Thymus (tissue), 11 donors: ENCODE data around the gene CD86. TPM values are rescaled to one million over a fixed set of nuclear protein-coding genes. Genes with fewer than 3 reads are reported as not detected.
A peak's percentile ranks its signal among the peaks of the same experiment; 100 is the strongest.

Experiments
- DNase-seq, 9 donors: peaks; one replicate each; pipeline ENCODE4 v3.0.0-alpha.2; 2013; ENCODE audit warnings: low spot score in 9 of 9, low read depth in 6 of 9, missing footprints in 1 of 9
- H3K27ac ChIP-seq, 2 donors: one replicate each; pipeline ENCODE4 v1.5.1; 2013; ENCODE audit warnings: control low read depth in 1 of 2, low read depth in 1 of 2, low read length in 1 of 2, mild to moderate bottlenecking in 1 of 2, moderate library complexity in 1 of 2
- H3K27me3 ChIP-seq, 2 donors: one replicate each; pipeline ENCODE4 v1.5.1; 2013; ENCODE audit warnings: low read length in 1 of 2; ENCODE audit not compliant: control insufficient read depth in 2 of 2, insufficient read depth in 1 of 2
- H3K36me3 ChIP-seq, 2 donors: one replicate each; pipeline ENCODE4 v1.5.1; 2013; ENCODE audit warnings: low read length in 1 of 2, mild to moderate bottlenecking in 1 of 2, moderate library complexity in 1 of 2; ENCODE audit not compliant: control insufficient read depth in 2 of 2, insufficient read depth in 2 of 2
- H3K4me1 ChIP-seq, 2 donors: one replicate each; pipeline ENCODE4 v1.5.1; 2013; ENCODE audit warnings: low read length in 2 of 2; ENCODE audit not compliant: control insufficient read depth in 2 of 2, insufficient read depth in 2 of 2
- H3K4me3 ChIP-seq, 2 donors: one replicate each; pipeline ENCODE4 v1.5.1; 2013; ENCODE audit warnings: low read length in 2 of 2, control low read depth in 1 of 2, mild to moderate bottlenecking in 1 of 2
- H3K9me3 ChIP-seq, 2 donors: one replicate each; pipeline ENCODE4 v1.5.1; 2013; ENCODE audit warnings: low read length in 1 of 2, mild to moderate bottlenecking in 1 of 2; ENCODE audit not compliant: control insufficient read depth in 2 of 2, insufficient read depth in 1 of 2
- WGBS: extraction: QIAGEN DNeasy Blood & Tissue Kit; methylation state at CpG from one replicate; pipeline ENCODE4 v1.1.7; 2013; 5-methylcytosine and 5-hydroxymethylcytosine counted together
- polyA plus RNA-seq: library from polyadenylated mRNA; stranded (reverse); fragments of 200-250 nt; gene quantifications from one replicate; pipeline ENCODE4 v1.2.3, GENCODE V29; 2013
- total RNA-seq: library from RNA; stranded (reverse); fragments of 120-200 nt; gene quantifications from one replicate; pipeline ENCODE4 v1.2.4, GENCODE V29; 2013
- donor health status: healthy.

Gene CD86
- total and polyA plus RNA-seq, 2 donors: 13.8 to 18.0 TPM

GRCh38 chr3:122021037-122021436 lies 34.1 kb upstream of the CD86 start:
- Histone ChIP-seq H3K27ac (no peak overlapping the region), H3K36me3 (no peaks in the 10 kb centered on the region), H3K27me3 (peaks cover 0 to 5% of the 10 kb centered on the region in 2 donors), H3K9me3 (no peaks in the 10 kb centered on the region), H3K4me1 (peaks cover 0 to 5% of the 10 kb centered on the region in 2 donors), H3K4me3 (no peak overlapping the region)
- WGBS: 96% methylated on average over 1 of the region's 1 CpG
- DNase-seq: no peak

DNA sequence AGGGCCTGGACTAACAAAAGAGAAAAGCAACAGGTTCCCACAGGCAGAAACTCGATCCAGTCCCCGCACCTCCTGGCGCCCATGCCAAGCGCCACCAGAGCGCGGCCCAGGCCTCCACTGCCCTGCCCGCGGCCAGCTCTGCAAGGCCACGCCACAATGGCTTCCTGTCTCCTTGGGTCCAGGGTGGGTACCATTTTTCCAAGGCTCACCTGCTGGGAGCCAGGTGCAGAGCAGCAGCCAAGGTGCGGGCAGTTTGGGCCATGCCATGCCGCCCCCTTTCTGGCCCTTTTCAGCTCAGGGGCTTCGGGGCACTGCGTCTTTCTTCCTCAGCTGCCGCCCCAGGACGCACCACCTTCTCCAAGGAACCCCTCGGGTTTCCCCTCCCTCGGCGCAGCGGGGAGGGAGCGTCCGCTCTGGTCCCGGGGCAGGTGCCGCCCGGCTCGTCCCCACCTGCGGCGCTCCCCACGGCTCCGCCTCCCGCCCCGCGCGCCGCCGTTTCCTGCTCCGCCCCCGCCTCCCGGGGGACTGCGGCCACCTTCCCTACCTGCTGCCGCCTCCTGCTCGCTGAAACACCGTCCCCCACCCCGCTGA lies 33.3 kb upstream of the CD86 start, which contains the start of gene ILDR1:
ILDR1 (minus strand) TSS at position 437 of the 591 bp plus-strand sequence; CDS start at position 267, 170 bp downstream.
- Histone ChIP-seq H3K36me3 (no peaks in the 10 kb centered on the region), H3K4me3 (peak within 1 kb of the TSS; percentile 7 to 28), H3K9me3 (no peaks in the 10 kb centered on the region), H3K27ac (no peak within 1 kb of the TSS), H3K27me3 (peaks cover 0 to 5% of the 10 kb centered on the region in 2 donors), H3K4me1 (peaks cover 0 to 5% of the 10 kb centered on the region in 2 donors)
- DNase-seq: peak in 7 of 9 donors; percentile 7 to 54 (median 23)
- 20% methylated on average over 43 of the region's 43 CpGs for WGBS

DNA sequence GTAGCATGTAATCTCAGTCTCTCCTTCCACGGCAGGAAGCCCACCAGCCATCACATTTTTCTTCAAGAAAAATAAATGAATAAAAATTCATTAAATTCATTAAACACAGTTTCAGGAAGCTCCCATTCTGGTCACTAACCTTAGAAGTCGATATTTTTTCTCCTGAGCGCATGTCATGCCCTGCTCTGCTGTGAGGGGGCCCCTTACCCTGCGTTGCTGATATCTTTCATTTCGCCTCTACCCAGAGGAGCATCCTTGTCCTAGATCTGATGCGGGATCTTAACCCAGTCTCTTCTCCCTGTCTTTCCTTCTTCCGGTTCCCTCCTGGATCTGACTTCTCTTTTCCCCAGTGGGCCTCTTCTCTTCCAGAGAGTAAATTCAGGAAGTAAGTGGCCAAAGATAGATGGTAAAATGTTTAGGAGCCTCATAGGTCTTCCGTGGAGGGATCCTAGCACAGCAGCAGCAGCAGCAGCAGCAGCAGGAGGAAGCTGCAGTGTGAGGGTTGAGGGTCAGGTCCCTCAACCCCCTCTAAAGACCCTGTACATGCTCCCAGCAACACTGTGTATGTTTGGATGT lies 31.7 kb upstream of the CD86 start:
- no peak overlapping the region for H3K27ac ChIP-seq
- no peaks in the 10 kb centered on the region for H3K36me3 ChIP-seq
- H3K27me3 ChIP-seq: peaks cover 0 to 5% of the 10 kb centered on the region in 2 donors
- DNase-seq: no peak
- H3K9me3 ChIP-seq: no peaks in the 10 kb centered on the region
- H3K4me3 ChIP-seq: no peak overlapping the region
- H3K4me1 ChIP-seq: peaks cover 0 to 5% of the 10 kb centered on the region in 2 donors
- WGBS: 80% methylated on average over 8 of the region's 8 CpGs

GRCh38 chr3:122024800-122025199 lies 30.4 kb upstream of the CD86 start:
- Histone ChIP-seq H3K27ac (no peak overlapping the region), H3K4me3 (no peak overlapping the region), H3K27me3 (peaks cover 0 to 5% of the 10 kb centered on the region in 2 donors), H3K4me1 (peaks cover 0 to 5% of the 10 kb centered on the region in 2 donors), H3K36me3 (no peaks in the 10 kb centered on the region), H3K9me3 (no peaks in the 10 kb centered on the region)
- 88% methylated on average over 2 of the region's 2 CpGs for WGBS
- no peak for DNase-seq

- no peak overlapping the region for H3K27ac ChIP-seq
These were observed 29.9 kb upstream of the CD86 start for GRCh38 chr3:122025296-122025695.

DNA sequence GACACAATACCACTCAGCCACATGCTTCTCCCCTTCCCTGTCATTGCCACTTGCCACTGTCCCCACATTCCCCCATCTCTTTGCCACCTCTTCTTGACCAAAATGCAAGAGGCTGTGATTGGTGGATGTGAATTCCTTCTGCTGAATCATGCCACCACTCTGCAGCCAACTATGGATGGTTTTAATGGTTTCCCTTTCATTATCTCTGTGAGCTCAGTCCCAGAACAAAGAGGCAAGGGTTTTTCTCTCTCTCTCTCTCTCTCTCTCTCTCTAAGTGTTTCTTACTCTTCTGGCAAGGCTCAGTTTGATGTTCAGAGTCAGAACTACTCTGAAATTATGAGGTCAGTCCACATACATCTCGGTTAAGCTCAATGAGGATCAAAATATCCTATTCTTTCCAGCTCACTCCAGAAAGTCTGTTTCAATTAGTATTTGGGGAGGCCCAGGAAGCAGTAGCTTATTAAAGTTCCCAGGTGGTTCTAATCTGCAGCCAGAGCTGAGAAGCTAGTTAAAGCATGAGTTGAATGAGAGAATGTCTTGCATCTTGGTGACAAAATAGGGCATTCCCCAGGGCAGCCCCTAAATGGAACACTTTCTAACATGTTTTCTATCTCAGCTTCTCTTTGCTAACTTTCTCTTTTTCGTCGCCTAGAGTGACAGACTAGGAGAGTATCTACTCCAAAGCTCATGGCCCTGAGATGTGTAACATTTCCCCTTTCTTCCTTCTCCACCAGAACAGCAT lies 24.6 kb upstream of the CD86 start:
- no peaks in the 10 kb centered on the region for H3K36me3 ChIP-seq
- no peak overlapping the region for H3K4me3 ChIP-seq
- no peak for DNase-seq
- WGBS: 95% methylated on average over 3 of the region's 3 CpGs
- no peaks in the 10 kb centered on the region for H3K4me1 ChIP-seq
- H3K27me3 ChIP-seq: no peaks in the 10 kb centered on the region
- no peak overlapping the region for H3K27ac ChIP-seq
- H3K9me3 ChIP-seq: no peaks in the 10 kb centered on the region

More at GRCh38 chr3:122025296-122025695, 29.9 kb upstream of the CD86 start:
- no peak for DNase-seq
- Histone ChIP-seq H3K27me3 (peaks cover 0 to 5% of the 10 kb centered on the region in 2 donors), H3K36me3 (no peaks in the 10 kb centered on the region), H3K4me1 (peaks cover 0 to 5% of the 10 kb centered on the region in 2 donors), H3K9me3 (no peaks in the 10 kb centered on the region), H3K4me3 (no peak overlapping the region)

DNA sequence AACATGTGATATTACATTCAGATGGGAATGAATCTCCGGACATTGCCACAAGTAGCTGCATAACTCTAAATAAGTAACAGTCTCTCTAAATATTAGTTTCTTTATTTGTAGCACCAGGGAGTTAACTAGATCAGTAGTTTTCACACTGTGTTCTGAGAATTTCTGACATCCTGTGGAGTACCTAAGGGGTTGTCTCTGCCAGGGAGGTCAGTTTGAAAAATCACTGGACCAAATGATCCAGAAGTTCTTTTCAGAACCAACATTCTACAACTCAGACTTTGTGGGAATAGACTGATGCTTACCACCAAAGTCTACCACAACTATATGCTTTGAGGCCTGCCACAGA lies 24.1 kb upstream of the CD86 start:
- H3K4me1 ChIP-seq: no peaks in the 10 kb centered on the region
- 94% methylated on average over 1 of the region's 1 CpG for WGBS
- no peak overlapping the region for H3K4me3 ChIP-seq

GRCh38 chr3:122032531-122032930 lies 22.6 kb upstream of the CD86 start:
- Histone ChIP-seq H3K27ac (no peak overlapping the region), H3K9me3 (peaks cover 0 to 10% of the 10 kb centered on the region in 2 donors), H3K27me3 (no peaks in the 10 kb centered on the region), H3K4me3 (no peak overlapping the region), H3K4me1 (no peaks in the 10 kb centered on the region), H3K36me3 (no peaks in the 10 kb centered on the region)
- DNase-seq: no peak
- 99% methylated on average over 1 of the region's 1 CpG for WGBS

More for the DNA sequence above, 24.1 kb upstream of the CD86 start:
- H3K36me3 ChIP-seq: no peaks in the 10 kb centered on the region
- no peak overlapping the region for H3K27ac ChIP-seq
- H3K9me3 ChIP-seq: no peaks in the 10 kb centered on the region
- H3K27me3 ChIP-seq: no peaks in the 10 kb centered on the region
- DNase-seq: no peak

DNA sequence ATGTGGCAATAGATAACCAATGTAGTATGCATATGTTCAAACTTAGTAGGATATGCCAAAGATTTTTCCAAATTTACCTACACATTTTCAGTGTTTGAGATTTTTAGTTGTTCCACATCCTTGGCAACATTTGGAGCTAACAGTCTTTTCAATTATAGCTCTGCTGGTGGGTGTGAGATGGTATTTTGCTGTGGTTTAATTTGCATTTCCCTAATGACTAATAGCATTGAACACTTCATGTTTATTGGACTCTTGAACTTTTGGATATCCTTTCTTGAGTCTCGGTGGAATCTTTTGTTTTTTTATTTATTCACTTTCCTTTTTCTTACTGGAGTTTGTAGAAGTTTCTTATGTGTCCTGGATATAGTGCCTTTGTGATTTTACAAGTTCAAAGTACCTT lies 22.1 kb upstream of the CD86 start:
- 92% methylated on average over 1 of the region's 1 CpG for WGBS
- Histone ChIP-seq H3K27me3 (no peaks in the 10 kb centered on the region), H3K4me3 (no peak overlapping the region), H3K36me3 (no peaks in the 10 kb centered on the region), H3K27ac (no peak overlapping the region), H3K4me1 (no peaks in the 10 kb centered on the region), H3K9me3 (peaks cover 0 to 10% of the 10 kb centered on the region in 2 donors)
- no peak for DNase-seq
